ENCODE data around the gene NBEAL2.

Gene NBEAL2

DNA sequence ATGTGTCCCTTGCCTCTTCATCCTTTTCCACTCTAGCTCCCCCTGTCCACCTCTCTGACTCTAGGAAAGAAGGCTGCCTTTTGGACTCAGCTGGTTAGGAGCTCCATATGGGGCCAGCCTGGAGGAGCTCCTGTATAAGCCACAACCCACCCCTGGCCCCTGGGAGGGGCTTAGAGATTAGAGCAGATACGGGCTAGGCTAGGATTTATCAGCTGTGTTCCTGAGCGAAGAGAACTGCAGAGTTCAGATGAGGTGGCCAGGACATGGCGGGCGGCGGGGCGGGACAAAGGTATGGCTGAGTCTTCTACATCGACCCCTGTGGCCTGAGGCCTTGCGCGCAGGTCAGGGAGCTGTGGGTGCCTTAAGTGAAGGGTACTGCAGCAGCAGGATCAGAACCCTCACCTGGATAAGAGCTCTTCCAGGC is 7.9 kb downstream of the NBEAL2 start:
- peak overlapping the region; percentile 47 for H3K4me3 ChIP-seq (ENCODE audit: low read depth, low read length)
- TF ChIP-seq, protein P1, sequence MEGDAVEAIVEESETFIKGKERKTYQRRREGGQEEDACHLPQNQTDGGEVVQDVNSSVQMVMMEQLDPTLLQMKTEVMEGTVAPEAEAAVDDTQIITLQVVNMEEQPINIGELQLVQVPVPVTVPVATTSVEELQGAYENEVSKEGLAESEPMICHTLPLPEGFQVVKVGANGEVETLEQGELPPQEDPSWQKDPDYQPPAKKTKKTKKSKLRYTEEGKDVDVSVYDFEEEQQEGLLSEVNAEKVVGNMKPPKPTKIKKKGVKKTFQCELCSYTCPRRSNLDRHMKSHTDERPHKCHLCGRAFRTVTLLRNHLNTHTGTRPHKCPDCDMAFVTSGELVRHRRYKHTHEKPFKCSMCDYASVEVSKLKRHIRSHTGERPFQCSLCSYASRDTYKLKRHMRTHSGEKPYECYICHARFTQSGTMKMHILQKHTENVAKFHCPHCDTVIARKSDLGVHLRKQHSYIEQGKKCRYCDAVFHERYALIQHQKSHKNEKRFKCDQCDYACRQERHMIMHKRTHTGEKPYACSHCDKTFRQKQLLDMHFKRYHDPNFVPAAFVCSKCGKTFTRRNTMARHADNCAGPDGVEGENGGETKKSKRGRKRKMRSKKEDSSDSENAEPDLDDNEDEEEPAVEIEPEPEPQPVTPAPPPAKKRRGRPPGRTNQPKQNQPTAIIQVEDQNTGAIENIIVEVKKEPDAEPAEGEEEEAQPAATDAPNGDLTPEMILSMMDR (IDR thresholded peaks at IDR 0.05; ENCODE audit: insufficient read depth, low read depth, low read length, missing control alignments) = no peak
- DNase-seq (ENCODE audit: low read depth) = no peak

DNA sequence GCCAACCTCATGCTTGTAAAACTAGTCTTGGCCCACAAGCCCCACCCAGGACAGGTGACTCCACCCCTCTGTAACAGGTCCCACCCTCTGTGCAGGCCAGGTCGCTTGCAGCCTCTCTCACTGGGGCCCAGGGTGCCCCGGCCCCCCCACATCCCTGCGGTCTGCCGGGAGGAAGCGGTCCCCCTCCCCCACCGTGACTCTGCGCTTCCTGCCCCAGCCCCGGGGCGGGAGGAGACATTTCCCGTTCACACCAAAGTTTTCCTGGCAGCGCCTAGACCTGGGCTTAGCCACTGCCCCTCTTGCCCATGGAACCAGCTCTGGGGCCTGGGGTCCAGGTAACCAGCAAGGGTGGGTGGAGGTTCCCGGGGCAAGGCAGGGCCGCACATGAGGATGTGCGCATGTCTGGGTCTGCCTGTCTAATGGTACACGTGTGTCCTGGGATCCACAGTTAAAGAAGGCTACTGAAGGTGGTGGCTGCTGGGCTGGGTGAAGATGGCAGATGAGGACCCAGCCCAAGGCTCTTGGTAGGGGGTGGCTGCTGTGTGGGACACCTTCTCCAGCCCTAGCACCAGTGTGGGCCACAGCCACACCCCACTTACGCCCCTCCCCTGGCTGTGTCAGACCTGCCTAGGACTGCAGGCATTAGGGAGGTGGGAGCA is 8.4 kb downstream of the NBEAL2 start:
- TF ChIP-seq, protein P1 (IDR thresholded peaks at IDR 0.05; ENCODE audit: insufficient read depth, low read depth, low read length, missing control alignments) = no peak
- peak overlapping the region; percentile 47 for H3K4me3 ChIP-seq (ENCODE audit: low read depth, low read length)
- peak; percentile 95 for DNase-seq (ENCODE audit: low read depth)

DNA sequence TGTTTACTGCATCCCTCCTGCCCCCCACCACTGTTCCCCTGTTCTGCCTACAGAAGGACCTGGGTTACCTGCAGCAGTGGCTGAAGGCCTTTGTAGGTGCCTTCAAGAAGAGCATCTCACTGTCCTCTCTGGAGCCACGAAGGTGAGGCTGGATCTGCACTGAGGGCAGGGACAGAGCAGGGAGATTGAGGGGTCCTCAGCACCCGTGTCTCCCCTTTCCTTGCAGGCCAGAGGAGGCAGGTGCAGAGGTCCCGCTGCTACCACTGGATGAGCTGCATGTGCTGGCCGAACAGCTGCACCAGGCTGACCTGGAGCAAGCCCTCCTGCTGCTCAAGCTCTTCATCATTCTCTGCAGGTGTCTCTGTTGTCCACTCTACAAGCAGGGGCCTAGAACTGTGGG is 9.2 kb downstream of the NBEAL2 start:
- H3K4me3 ChIP-seq (ENCODE audit: low read depth, low read length) = 0 out of 2 replicates have a peak overlapping the region, but pooled peaks have one; percentile 47
- TF ChIP-seq, protein P1 (IDR thresholded peaks at IDR 0.05; ENCODE audit: insufficient read depth, low read depth, low read length, missing control alignments) = no peak
- no peak for DNase-seq (ENCODE audit: low read depth)

DNA sequence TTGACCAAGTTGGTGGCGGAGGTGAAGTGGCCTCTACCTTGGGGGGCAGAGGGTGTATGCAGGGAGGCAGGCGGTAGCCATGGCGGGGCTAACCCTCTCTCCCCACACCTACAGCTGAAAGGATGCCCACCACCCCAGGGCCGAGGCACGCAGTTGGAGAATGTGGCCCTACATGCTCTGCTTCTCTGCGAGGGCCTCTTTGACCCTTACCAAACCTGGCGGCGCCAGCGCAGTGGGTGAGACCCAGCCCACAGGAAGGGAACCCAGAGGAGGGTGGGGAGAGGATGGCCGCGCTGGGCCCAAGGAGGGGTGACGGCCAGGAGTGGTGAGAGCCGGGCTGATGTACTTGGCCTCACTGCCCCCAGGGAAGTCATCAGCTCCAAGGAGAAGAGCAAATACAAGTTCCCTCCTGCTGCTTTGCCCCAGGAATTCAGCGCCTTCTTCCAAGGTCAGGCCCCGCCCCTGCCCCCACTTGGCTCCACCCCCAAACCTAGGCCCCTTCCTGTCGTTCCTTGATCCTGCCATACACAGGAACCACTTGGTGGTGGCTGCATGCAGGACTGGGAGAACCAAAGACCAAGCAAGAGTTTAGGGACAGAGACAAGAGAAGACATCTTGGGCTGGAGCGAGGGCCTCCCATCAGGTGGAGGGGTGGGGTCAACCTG is 9.8 kb downstream of the NBEAL2 start:
- TF ChIP-seq, protein P1 (IDR thresholded peaks at IDR 0.05; ENCODE audit: insufficient read depth, low read depth, low read length, missing control alignments) = no peak
- no peak overlapping the region for H3K4me3 ChIP-seq (ENCODE audit: low read depth, low read length)
- DNase-seq (ENCODE audit: low read depth) = no peak

DNA sequence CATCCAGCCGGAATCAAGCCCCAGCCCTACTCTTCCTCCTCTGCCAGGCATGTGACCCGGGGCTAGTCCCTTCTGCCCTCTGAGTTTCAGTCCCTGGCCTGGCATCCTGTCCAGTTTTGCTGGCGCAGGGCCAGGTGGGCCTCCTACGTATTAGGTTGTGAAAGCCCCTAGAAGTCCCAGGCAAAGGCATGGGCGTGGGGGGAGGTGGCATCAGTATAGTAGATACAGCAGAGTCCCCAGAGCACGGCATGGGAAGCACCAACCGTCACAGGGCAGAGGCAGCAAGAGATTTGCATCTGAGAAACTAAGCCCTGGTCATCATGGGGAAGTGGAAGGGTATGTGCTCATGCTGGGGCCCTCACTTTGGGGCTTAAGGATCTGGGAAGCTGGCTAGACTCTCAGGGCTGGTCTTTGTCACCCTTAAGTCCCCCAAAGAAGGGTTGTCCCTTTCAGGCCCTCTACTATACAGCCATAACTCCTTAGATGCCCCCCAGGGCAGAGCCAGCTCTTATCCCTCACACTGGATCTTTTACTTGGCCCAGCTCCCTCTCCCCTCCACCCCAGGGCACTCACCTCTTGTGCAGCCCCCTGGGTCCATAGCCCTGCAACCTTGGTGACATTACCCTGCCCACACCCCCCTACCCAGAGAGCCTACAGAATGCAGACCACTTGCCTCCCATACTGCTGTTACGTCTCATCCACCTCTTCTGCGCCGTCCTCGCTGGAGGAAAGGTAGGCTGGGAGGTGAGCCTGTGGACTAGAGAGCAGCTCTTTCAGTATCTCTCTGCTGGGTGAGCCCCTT is 11.3 kb downstream of the NBEAL2 start:
- peak overlapping the region; percentile 3 for H3K4me3 ChIP-seq (ENCODE audit: low read depth, low read length)
- TF ChIP-seq, protein P1 (IDR thresholded peaks at IDR 0.05; ENCODE audit: insufficient read depth, low read depth, low read length, missing control alignments) = no peak
- peak; percentile 90 for DNase-seq (ENCODE audit: low read depth)

DNA sequence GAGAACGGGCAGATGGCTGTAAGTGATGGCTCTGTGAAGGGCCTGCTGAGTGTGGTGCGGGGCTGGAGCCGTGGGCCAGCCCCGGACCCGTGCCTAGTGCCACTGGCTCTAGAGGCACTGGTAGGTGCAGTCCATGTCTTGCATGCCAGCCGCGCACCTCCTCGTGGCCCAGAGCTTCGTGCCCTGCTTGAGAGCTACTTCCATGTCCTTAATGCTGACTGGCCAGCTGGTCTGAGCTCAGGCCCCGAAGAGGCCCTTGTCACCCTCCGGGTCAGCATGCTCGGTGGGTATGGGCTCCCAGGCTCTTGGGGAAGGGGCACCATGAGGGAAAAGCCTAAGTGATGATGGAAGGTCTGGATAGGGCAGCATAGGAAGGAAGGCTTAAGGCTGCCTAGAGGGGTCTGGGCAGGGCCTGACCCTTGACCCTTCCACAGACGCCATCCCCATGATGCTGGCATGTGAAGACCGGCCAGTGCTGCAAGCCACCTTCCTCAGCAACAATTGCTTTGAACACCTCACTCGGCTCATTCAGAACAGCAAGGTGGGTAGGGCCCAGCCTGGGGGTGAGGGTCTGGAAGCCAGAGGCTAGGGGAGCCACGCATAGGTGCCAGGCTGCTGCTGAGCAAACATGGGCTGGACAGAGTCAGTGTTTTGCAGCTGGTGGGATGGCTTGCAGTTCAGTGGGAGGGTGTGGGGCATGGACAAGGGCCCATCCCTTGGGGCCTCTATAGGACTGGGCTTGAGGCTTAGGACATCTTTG is 12.1 kb downstream of the NBEAL2 start:
- TF ChIP-seq, protein P1 (IDR thresholded peaks at IDR 0.05; ENCODE audit: insufficient read depth, low read depth, low read length, missing control alignments) = no peak
- no peak for DNase-seq (ENCODE audit: low read depth)
- peak overlapping the region; percentile 1; the same call in 1 of the 2 replicates for H3K4me3 ChIP-seq (ENCODE audit: low read depth, low read length)

Data from GM12865 (cell line).